ENCODE data around the gene NCAPD2. TPM values are rescaled to one million over a fixed set of nuclear protein-coding genes. Genes with fewer than 3 reads are reported as not detected.

Gene NCAPD2
- total RNA-seq, 1 experiment from 2014 or later: 114 TPM

GRCh38 chr12:6452245-6452943 lies 41.5 kb upstream of the NCAPD2 start:
- Histone ChIP-seq H3K23me2 (ENCODE audit: insufficient read length, low read depth, low read length, poor library complexity, severe bottlenecking) (peaks cover 3% of the 10 kb centered on the region), H3K4me1 (ENCODE audit: insufficient read depth, low read length) (peaks cover 11% of the 10 kb centered on the region; the same call in 1 of the 2 replicates), H3K4me2 (ENCODE audit: insufficient read depth, insufficient read length, low read length) (peak overlapping the region; percentile 17), H2BK12ac (ENCODE audit: insufficient read length, low read depth, low read length) (no peak overlapping the region), H2BK20ac (ENCODE audit: low read depth, low read length, poor library complexity, severe bottlenecking) (no peak overlapping the region), H3K27me3 (ENCODE audit: insufficient read depth, low read length) (no peaks in the 10 kb centered on the region), H3K9ac (ENCODE audit: extremely low read depth, insufficient read length, low read length) (no peak overlapping the region), H4K20me1 (ENCODE audit: control insufficient read depth, insufficient read depth, insufficient read length) (no peaks in the 10 kb centered on the region), H3K79me2 (ENCODE audit: insufficient read depth, low read length) (no peaks in the 10 kb centered on the region), H4K5ac (ENCODE audit: insufficient read length, low read depth, low read length) (peak overlapping the region; percentile 12), H2AK5ac (ENCODE audit: insufficient read length, low read length) (no peak overlapping the region), H2BK120ac (ENCODE audit: low read depth, low read length, poor library complexity, severe bottlenecking) (peak overlapping the region; percentile 42), H3T11ph (ENCODE audit: low read length) (no peak overlapping the region), H3K79me1 (ENCODE audit: insufficient read depth, low read depth, low read length, poor library complexity, severe bottlenecking) (no peaks in the 10 kb centered on the region), H3K23ac (ENCODE audit: insufficient read length, low read depth, low read length) (no peak overlapping the region), H3K27ac (ENCODE audit: insufficient read length, low read depth, low read length) (no peak overlapping the region), H3K9me3 (ENCODE audit: control insufficient read depth, low read depth, low read length) (no peaks in the 10 kb centered on the region), H3K14ac (ENCODE audit: insufficient read depth, low read length) (peak overlapping the region; percentile 79), H2AFZ (ENCODE audit: low read length) (no peak overlapping the region), H4K91ac (ENCODE audit: insufficient read length, low read depth, low read length) (no peak overlapping the region), H3K56ac (ENCODE audit: insufficient read length, low read depth, low read length) (no peak overlapping the region), H2BK5ac (ENCODE audit: insufficient read length, low read length) (no peak overlapping the region), H3K4ac (ENCODE audit: low read depth, low read length) (peak overlapping the region; percentile 0; the same call in 1 of the 2 replicates), H3K18ac (ENCODE audit: insufficient read length, low read depth, low read length) (peak overlapping the region; percentile 64), H2BK15ac (ENCODE audit: low read depth, low read length) (no peak overlapping the region), H4K8ac (replicated peaks; ENCODE audit: insufficient read length, low read depth, low read length) (no peak overlapping the region)
- no peak for DNase-seq
- Mint-ChIP-seq H3K4me3 (peak overlapping the region; percentile 55 to 73; a peak in 4 of 5 replicates), H3K27me3 (ENCODE audit: low read depth) (no peaks in the 10 kb centered on the region; the same call in none of the 2 replicates), H3K4me1 (peaks cover 40 to 42% of the 10 kb centered on the region in 2 experiments), H3K36me3 (ENCODE audit: insufficient read depth in 1 of 3, low read depth in 3 of 3) (peaks cover 5 to 10% (median 6%) of the 10 kb centered on the region in 3 experiments; a peak in 6 of 7 replicates), H3K9me3 (no peaks in the 10 kb centered on the region), H3K27ac (peak overlapping the region; percentile 95 to 99 (median 99))
- WGBS (ENCODE audit: extremely low coverage, insufficient read length, low lambda C conversion rate): no CpG with 5 or more reads among the region's 9 CpGs
- TF ChIP-seq CTCF (conservative IDR thresholded peaks at IDR 0.05): no peak

Data from H9 (cell line).